ACHN (cell line): Measurements from ENCODE around the gene CPA5.
"Not testable (repeated sequence)": the region's sequence is repeated elsewhere in the genome, so short reads cannot be mapped to it uniquely, and the experiment has no call there.

Source experiments
- DNase-seq: peaks from one replicate; pipeline ENCODE4 v3.0.0-alpha.2; 2015
- in situ Hi-C: cut with HindIII; loops from 2 replicates; pipeline ENCODE4 v1.10.0; 2017; ENCODE audit warnings: low sequenced_read_pairs, low pct_ligation_motif_present, low pct_unique_long_range_greater_than_20kb

CPA5 gene

DNA sequence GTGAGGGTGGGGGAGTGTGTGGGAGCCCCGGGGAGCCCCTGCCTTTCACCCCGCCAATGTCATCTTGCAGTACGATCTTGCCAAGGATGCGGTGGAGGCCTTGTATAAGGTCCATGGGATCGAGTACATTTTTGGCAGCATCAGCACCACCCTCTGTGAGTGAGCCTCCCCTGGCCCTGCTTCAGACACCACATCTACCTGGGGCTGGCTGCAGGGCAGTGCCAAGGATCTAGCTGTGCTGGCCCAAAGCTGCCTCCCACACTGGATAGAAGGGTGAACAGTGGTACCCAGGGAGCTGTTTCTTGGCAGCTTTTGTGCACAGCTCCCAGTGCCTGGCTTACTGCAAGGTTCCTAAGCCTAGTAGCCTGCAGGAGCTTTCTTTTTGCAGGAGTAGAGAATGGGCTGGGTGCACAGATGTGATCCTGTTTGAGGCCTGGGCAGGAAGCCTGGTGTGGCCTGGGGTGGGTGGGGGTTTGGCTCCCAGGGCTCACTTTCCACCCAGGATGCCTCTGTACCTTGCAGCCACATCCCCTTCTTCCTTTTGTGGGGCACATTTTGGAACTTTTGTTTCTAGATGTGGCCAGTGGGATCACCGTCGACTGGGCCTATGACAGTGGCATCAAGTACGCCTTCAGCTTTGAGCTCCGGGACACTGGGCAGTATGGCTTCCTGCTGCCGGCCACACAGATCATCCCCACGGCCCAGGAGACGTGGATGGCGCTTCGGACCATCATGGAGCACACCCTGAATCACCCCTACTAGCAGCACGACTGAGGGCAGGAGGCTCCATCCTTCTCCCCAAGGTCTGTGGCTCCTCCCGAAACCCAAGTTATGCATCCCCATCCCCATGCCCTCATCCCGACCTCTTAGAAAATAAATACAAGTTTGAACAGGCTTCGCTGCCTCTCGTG, 23.5 kb downstream of the CPA5 start:
- DNase-seq: no peak
- in situ Hi-C loops: no loop called here

- in situ Hi-C loops: no loop called here
- peak; percentile 18 for DNase-seq
Observed at GRCh38 chr7:130369110-130369711, 24.6 kb downstream of the CPA5 start.

DNA sequence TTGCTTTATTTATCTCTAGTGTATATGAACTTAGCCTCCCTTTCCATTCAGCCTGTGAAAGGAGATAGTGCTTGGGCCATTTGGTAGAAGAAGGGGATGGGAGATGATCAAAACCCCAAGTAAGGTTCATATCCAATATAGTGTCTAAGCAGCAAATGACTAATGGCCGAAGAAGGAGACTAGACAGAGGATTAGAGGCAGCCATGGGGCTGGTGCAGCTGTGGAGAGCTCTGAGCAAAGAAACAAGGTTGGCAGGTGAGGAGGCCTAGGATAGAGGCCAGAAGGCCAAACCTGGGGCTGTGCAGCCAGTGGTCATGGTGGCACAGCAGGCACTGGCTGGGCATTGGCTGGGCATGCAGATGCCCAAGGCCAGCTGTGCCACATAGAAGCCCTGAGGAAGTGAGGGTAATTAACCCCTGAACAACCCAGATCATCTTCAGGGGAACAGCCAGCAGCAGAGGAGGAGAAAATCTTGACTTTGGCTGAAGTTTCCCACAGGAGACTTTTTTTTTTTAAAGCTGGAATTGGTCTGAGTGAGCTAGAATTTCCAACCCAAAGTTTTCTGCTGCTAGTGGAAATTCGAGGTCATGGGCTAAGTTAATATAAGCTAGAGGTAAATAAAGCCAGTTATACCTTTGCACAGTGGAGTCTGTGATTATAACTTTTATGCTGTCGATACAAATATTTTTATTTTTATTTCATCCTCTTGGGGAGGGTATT, 25.4 kb downstream of the CPA5 start:
- in situ Hi-C loops: no loop called here
- no peak for DNase-seq

DNA sequence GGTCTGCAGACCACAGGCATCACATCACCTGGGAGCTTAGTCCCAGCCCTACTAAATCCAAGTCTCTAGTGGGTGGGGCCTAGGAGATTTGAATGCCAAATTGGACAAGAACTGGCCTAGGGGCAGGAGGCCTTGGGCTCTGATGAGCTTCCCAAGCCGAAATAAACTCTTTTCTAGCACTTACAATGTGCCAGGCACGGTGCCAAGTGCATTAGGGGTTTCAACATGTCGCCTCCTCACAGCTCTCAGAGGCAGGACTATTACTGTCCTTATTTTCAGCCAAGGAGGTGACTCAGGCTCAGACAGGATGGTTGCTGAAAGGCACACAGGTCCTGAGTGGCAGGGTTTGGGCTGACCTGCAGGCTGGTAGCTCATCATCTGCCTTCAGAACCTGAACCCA, 26.4 kb downstream of the CPA5 start:
- in situ Hi-C loops: no loop called here
- no peak for DNase-seq

DNA sequence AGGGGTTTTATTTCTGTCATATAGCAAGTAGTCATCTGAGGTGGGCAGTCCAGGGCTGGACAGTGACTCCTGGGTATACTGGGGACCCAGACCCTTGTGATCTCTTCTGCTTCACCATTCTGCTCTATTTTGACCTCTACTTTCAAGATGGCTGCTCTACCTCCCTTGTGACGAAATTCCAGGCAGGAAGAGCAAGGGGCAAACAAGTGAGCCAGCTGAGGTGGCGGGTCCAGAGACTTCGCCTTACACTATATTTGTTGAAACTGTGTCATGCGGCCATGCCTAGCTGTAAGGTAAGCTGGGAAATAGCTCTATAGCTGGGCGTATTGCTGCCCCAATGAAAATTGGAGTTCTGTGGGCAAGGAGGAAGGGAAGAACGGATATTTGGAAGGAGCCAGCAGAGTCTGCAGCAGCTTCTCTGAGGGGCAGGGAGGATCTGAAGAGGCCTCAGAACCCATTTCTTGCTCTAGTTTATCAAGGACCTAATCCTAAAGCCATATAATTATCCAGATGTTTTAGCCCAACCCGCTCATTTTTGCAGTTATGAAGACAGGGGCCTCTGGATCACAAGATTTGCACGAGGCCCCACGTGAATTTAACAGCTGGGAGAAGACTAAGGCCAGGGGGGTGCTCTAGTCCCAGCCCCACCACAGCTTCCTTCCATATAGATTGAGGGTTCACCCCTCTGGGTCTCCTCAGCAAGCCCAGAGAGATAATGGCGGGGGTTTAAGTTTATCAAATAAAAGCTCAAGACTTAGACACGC, 28.0 kb downstream of the CPA5 start:
- in situ Hi-C loops: no loop called here
- DNase-seq: no peak

DNA sequence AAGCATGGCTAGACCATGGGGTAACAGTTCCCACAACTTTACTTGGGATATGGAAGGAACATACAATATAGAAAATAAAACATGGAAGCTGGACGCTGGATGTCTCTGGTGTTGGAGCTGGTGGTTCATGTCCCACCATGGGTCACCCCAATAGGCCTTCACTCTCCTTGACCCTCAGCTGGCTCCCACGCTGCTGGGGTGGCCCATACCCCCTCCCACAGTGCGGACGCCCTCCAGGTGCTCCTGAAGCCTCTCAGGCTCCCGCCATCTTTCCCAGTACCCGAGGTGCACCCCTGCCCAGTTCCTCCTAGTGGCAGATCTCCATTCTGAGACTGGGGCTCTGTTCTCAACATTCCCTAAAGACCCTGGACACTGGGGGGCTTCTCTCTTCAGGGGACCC, 29.9 kb downstream of the CPA5 start:
- DNase-seq: no peak
- in situ Hi-C loops: no loop called here

DNA sequence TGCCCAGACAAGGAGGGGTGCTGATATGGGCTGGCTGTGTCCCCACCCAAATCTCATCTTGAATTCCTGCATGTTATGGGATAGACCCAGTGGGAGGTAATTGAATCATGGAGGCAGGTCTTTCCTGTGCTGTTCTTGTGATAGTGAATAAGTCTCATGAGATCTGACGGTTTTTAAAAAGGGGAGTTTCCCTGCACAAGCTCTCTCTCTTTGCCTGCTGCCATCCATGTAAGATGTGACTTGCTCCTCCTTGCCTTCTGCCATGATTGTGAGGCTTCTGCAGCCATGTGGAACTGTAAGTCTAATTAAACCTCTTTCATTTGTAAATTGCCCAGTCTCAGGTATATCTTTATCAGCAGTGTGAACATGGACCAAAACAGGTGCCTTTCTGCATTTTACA, 31.8 kb downstream of the CPA5 start:
- DNase-seq, in situ Hi-C loops: not testable (repeated sequence)

GRCh38 chr7:130377178-130377577, 32.6 kb downstream of the CPA5 start:
- no peak for DNase-seq

DNA sequence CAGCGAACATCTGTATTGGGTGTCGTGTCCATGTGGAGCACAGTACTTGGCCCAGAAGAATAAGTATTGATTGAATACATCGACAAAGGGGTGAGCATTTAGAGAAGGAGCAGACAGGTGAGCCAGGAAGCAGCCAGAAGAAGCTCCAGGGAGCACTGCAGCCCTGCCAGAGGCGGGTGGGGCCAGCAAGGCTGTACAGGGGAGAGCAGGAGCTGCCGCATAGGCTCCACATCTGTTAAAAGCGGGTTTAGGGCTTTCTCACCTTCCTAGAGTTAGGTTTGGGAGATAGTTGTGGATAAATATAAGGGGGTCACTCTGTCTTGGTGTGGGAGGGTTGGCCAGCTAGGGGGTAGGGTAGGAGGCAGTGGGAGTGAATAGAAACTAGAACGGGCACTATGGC, 34.4 kb downstream of the CPA5 start:
- DNase-seq: no peak
- in situ Hi-C loops: no loop called here

More at GRCh38 chr7:130377178-130377577, 32.6 kb downstream of the CPA5 start:
- in situ Hi-C loops: no loop called here

DNA sequence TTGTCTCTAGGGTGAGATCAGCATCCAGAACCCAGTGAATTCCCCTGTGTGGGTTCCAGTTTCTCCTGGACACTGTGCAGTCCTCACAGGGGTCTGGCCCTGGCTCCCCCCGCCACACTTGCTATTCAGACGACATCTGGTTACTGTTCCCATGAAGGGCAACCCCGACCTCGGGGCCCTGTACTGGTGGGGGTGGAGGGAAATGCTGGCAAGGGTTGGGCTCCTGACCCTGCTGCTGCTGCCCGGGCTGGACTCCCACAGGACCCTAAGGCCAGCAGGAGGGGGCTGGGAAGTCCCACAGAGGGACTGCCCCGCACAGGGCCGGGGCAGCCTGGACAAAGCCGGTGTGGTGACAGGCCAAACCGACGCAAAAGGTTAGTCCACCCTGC, 34.9 kb downstream of the CPA5 start:
- no peak for DNase-seq
- in situ Hi-C loops: no loop called here

DNA sequence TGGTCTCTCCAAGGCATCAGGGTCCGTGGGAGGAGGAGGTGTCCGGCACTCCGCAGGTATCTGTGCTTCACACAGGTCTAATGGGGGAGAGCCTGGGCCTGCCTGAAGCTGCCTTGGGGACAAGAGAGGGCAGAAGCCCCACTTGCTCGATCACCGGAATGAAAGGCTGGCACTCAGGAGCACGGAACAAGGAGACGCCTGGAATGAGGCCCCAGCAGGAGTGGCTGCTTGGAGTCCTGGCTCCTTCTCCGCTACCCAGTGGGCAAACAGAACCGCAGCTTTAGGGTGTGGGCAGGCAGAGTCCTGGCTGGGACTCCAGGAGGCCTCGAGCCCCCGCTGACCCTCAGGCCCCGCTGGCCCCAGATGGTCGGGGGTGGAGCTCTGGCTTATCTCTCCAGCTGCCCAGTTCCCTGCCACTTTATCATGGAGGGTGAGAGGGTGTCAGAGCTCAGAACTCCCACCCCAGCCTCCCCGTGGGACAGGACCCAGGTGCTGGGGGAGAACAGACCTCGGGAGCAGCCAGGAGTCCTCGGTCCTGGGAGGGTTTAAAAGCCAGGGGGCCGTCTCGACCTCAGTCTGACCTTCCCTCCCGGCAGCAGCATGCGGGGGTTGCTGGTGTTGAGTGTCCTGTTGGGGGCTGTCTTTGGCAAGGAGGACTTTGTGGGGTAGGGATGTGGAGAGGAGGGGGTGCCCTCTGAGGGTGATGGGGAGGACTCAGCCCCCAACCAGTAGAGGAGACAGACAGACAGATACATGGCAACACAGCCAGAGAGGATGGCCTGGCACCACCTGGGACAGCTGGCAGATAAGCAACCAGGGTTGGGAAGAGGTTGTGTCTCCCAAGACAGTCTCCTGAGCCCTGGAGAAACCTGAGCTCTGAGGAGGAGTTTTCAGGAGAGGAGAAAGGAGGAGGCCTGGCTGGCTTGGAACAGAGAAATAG, 35.6 kb downstream of the CPA5 start, which contains the start of gene CPA1:
TSS of gene CPA1 (plus strand) at position 574 of the 940 bp plus-strand sequence. CDS start at position 601, 27 bp downstream.
- no peak for DNase-seq
- in situ Hi-C loops: no loop called here

DNA sequence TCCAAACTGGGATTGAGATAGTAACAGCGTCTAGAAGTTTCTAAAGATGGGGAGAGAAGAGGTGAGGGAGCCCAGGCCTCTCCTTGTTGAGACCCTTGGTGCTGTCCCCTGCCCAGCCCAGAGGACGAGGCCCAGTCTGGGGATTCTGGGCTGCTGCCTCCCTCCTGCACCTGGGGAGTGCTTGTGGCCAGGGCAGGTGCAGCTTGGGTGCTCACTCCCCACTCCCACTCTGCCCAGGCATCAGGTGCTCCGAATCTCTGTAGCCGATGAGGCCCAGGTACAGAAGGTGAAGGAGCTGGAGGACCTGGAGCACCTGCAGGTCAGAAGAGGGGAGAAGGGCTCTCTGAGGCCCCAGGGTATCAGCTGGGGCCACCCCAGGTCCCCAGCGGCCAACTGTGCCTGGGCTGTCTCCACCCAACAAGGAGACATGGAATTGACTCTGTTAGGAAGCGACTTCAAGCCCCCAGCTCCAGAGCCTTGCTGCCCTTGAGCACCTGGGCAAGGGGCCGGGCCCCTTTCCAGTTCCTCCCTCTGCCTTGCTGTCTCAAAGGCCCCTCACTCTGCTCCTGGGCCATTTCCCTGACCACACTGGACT, 36.3 kb downstream of the CPA5 start:
- in situ Hi-C loops: no loop called here
- DNase-seq: no peak

GRCh38 chr7:130381468-130382312, 37.1 kb downstream of the CPA5 start:
- in situ Hi-C loops: no loop called here
- no peak for DNase-seq

- in situ Hi-C loops: no loop called here
- no peak for DNase-seq
Observed at GRCh38 chr7:130383187-130383980, 38.8 kb downstream of the CPA5 start.

DNA sequence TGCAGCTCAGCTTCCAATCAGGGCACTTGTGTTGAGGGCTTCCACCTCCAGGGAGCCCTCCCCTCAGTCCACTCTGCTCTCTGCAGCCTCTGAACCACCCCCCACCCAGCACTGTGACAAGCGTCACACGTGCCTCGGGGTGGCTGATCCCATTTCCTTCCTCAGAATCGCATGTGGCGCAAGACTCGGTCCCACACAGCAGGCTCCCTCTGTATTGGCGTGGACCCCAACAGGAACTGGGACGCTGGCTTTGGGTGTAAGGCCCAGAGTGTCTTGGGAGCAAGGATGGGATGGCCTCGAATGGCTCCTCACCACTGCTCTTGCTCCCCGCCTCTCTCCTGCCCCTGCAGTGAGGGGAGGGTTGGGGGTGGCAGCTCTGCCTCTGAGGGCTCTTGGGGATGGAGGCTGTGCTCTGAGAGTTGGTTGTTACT, 39.8 kb downstream of the CPA5 start:
- DNase-seq: no peak
- in situ Hi-C loops: no loop called here
